H1 (cell line): Measurements from ENCODE around the gene ANKMY2. TPM values are rescaled to one million over a fixed set of nuclear protein-coding genes. Genes with fewer than 3 reads are reported as not detected.

Experiments
- CTCF ChIA-PET: fragments of 300-600 bp; sonication (Branson Sonifier 250); formaldehyde crosslinking; loops from one replicate; lab custom pipeline; 2021; ENCODE audit not compliant: partially characterized antibody; lab: Charles Lee
- POLR2A ChIA-PET: fragments of 300-600 bp; sonication (Branson Sonifier 250); formaldehyde crosslinking; loops from one replicate; lab custom pipeline; 2021; ENCODE audit warnings: inconsistent platforms; ENCODE audit not compliant: partially characterized antibody; lab: Charles Lee
- DNase-seq, 2 experiments: peaks; one replicate each; pipeline versions ENCODE4 v3.0.0 to v3.0.0-alpha.2; 2010 to 2022; ENCODE audit warnings: low spot score in 2 of 2, low read depth in 1 of 2, mixed read lengths in 1 of 2
- FAIRE-seq: peaks from 2 replicates; lab custom pipeline; 2011; peaks lifted over from hg19 to GRCh38; lab: Jason Lieb, UNC
- H2AFZ ChIP-seq: 2 replicates; pipeline ENCODE4 v1.8.1; 2012; ENCODE audit warnings: low read length, inconsistent platforms
- H2AK5ac ChIP-seq: 2 replicates; pipeline ENCODE4 v1.6.1; 2013; ENCODE audit warnings: low read depth, low read length
- H2BK120ac ChIP-seq: replicated peaks from 2 replicates; pipeline ENCODE3; 2013; ENCODE audit warnings: low read depth, low read length, inconsistent platforms
- H2BK12ac ChIP-seq: 2 replicates; pipeline ENCODE4 v1.6.1; 2013; ENCODE audit warnings: low read depth, low read length
- H2BK15ac ChIP-seq: 2 replicates; pipeline ENCODE4 v1.6.1; 2013; ENCODE audit warnings: low read length
- H2BK20ac ChIP-seq: 2 replicates; pipeline ENCODE4 v1.6.1; 2013; ENCODE audit warnings: low read length
- H2BK5ac ChIP-seq: 2 replicates; pipeline ENCODE4 v1.6.1; 2013; ENCODE audit warnings: low read depth, low read length
- H3K14ac ChIP-seq: 2 replicates; pipeline ENCODE4 v1.6.1; 2013; ENCODE audit warnings: inconsistent platforms; ENCODE audit not compliant: insufficient read length
- H3K18ac ChIP-seq: 2 replicates; pipeline ENCODE4 v1.6.1; 2013; ENCODE audit warnings: low read length; ENCODE audit errors: extremely low read depth
- H3K23ac ChIP-seq: 2 replicates; pipeline ENCODE4 v1.6.1; 2013; ENCODE audit warnings: inconsistent platforms; ENCODE audit not compliant: insufficient read length
- H3K23me2 ChIP-seq: 2 replicates; pipeline ENCODE4 v1.6.1; 2013; ENCODE audit warnings: low read depth, low read length
- H3K27ac ChIP-seq: 2 replicates; pipeline ENCODE4 v1.6.1; 2011; ENCODE audit warnings: low read depth, low read length, inconsistent platforms
- H3K27me3 ChIP-seq, 4 experiments: replicated peaks in 1 of 4; 1 replicate in 1 of 4; 2 replicates in 3 of 4; pipeline versions ENCODE4 v1.6.1 to v1.8.1; 2011 to 2013; ENCODE audit warnings: low read length in 3 of 4, mild to moderate bottlenecking in 3 of 4, inconsistent platforms in 2 of 4, mixed read lengths in 2 of 4, moderate library complexity in 1 of 4; ENCODE audit not compliant: control insufficient read depth in 3 of 4, insufficient read depth in 3 of 4; ENCODE audit errors: extremely low read depth in 1 of 4
- H3K36me3 ChIP-seq, 4 experiments: 2 replicates each; pipeline versions ENCODE4 v1.6.1 to v1.8.1; 2011 to 2013; ENCODE audit warnings: mild to moderate bottlenecking in 4 of 4, low read length in 3 of 4, moderate library complexity in 2 of 4, control low read depth in 1 of 4, inconsistent platforms in 1 of 4; ENCODE audit not compliant: insufficient read depth in 4 of 4, control insufficient read depth in 2 of 4
- H3K4ac ChIP-seq: replicated peaks from 2 replicates; pipeline ENCODE3; 2013; ENCODE audit warnings: low read length, low read depth, mixed read lengths, inconsistent platforms; ENCODE audit not compliant: insufficient read length
- H3K4me1 ChIP-seq, 4 experiments: replicated peaks in 1 of 4; 1 replicate in 1 of 4; 2 replicates in 3 of 4; pipeline versions ENCODE4 v1.6.1 to v1.8.1; 2011 to 2013; ENCODE audit warnings: low read length in 3 of 4, inconsistent platforms in 2 of 4, mixed read lengths in 1 of 4; ENCODE audit not compliant: insufficient read depth in 4 of 4, control insufficient read depth in 3 of 4
- H3K4me2 ChIP-seq, 2 experiments: 2 replicates each; pipeline versions ENCODE4 v1.6.1 to v1.8.1; 2011 to 2013; ENCODE audit warnings: low read depth in 2 of 2, low read length in 2 of 2, control low read depth in 1 of 2, inconsistent platforms in 1 of 2, mild to moderate bottlenecking in 1 of 2; ENCODE audit not compliant: insufficient read depth in 1 of 2
- H3K4me3 ChIP-seq, 4 experiments: fragments of 200-600, 300-600 bp in 1 of 4; sonication (generic), shearing (Covaris generic), sonication (Bioruptor Twin) in 1 of 4; 2 replicates each; pipeline versions ENCODE4 v1.5.1 to v1.8.1; 2011 to 2016; ENCODE audit warnings: low read length in 4 of 4, low read depth in 3 of 4, control low read depth in 2 of 4, inconsistent platforms in 2 of 4, mild to moderate bottlenecking in 2 of 4, mixed read lengths in 1 of 4, moderate library complexity in 1 of 4; ENCODE audit not compliant: insufficient read depth in 2 of 4; ENCODE audit errors: extremely low read depth in 1 of 4
- H3K56ac ChIP-seq: replicated peaks from 2 replicates; pipeline ENCODE3; 2013; ENCODE audit warnings: low read depth, mild to moderate bottlenecking, mixed read lengths, low read length, inconsistent platforms; ENCODE audit not compliant: insufficient read length
- H3K79me1 ChIP-seq: 2 replicates; pipeline ENCODE4 v1.6.1; 2013; ENCODE audit warnings: low read depth, low read length, control low read depth
- H3K79me2 ChIP-seq, 2 experiments: 2 replicates each; pipeline versions ENCODE4 v1.6.1 to v1.8.1; 2012 to 2013; ENCODE audit warnings: low read length in 2 of 2, mild to moderate bottlenecking in 2 of 2, inconsistent platforms in 1 of 2; ENCODE audit not compliant: insufficient read depth in 2 of 2, control insufficient read depth in 1 of 2
- H3K9ac ChIP-seq, 4 experiments: replicated peaks in 1 of 4; 1 replicate in 1 of 4; 2 replicates in 3 of 4; pipeline versions ENCODE4 v1.6.1 to v1.8.1; 2011 to 2013; ENCODE audit warnings: low read depth in 3 of 4, low read length in 3 of 4, control low read depth in 2 of 4, mild to moderate bottlenecking in 2 of 4, moderate library complexity in 2 of 4, inconsistent platforms in 1 of 4; ENCODE audit errors: extremely low read depth in 1 of 4
- H3K9me3 ChIP-seq, 2 experiments: 2 replicates each; pipeline versions ENCODE4 v1.6.1 to v1.8.1; 2012 to 2013; ENCODE audit warnings: mild to moderate bottlenecking in 2 of 2, moderate library complexity in 2 of 2, control low read depth in 1 of 2, inconsistent platforms in 1 of 2, low read depth in 1 of 2, low read length in 1 of 2, mixed read lengths in 1 of 2; ENCODE audit not compliant: insufficient read depth in 2 of 2
- H4K20me1 ChIP-seq, 2 experiments: replicated peaks in 1 of 2; 2 replicates each; pipeline versions ENCODE3 to v1.8.1; 2011 to 2013; ENCODE audit warnings: inconsistent platforms in 2 of 2, low read length in 2 of 2, mild to moderate bottlenecking in 1 of 2; ENCODE audit not compliant: insufficient read depth in 2 of 2, control insufficient read depth in 1 of 2
- H4K5ac ChIP-seq: 2 replicates; pipeline ENCODE4 v1.6.1; 2013; ENCODE audit warnings: low read length, low read depth, mixed read lengths, inconsistent platforms; ENCODE audit not compliant: insufficient read length
- H4K8ac ChIP-seq: 2 replicates; pipeline ENCODE4 v1.8.0; 2013; ENCODE audit warnings: mild to moderate bottlenecking, moderate library complexity, low read length, inconsistent platforms; ENCODE audit not compliant: insufficient read depth; ENCODE audit errors: extremely low read depth
- H4K91ac ChIP-seq: replicated peaks from 2 replicates; pipeline ENCODE3; 2013; ENCODE audit warnings: low read length, mixed read lengths, inconsistent platforms; ENCODE audit not compliant: insufficient read length
- CBX8 ChIP-seq: fragments of 300-800, 300-1000 bp; sonication (generic); IDR thresholded peaks from 2 replicates; pipeline ENCODE4 v1.7.1; 2016; ENCODE audit warnings: low read depth, low read length, borderline replicate concordance
- CHD2 ChIP-seq: IDR thresholded peaks from 2 replicates; pipeline ENCODE4 v1.6.1; 2012; ENCODE audit warnings: low read length, improper control_type of control experiment
- EGR1 ChIP-seq: IDR thresholded peaks from 2 replicates; pipeline ENCODE4 v1.6.1; 2011; ENCODE audit warnings: low read depth, low read length, borderline replicate concordance
- GABPA ChIP-seq: IDR thresholded peaks from 2 replicates; pipeline ENCODE4 v1.6.1; 2011; ENCODE audit warnings: mild to moderate bottlenecking, low read length, moderate library complexity, borderline replicate concordance; ENCODE audit not compliant: insufficient read depth
- JUND ChIP-seq: IDR thresholded peaks from 2 replicates; pipeline ENCODE4 v1.6.1; 2011; ENCODE audit warnings: mild to moderate bottlenecking, improper control_type of control experiment, low read length
- RBBP5 ChIP-seq: IDR thresholded peaks from 2 replicates; pipeline ENCODE4 v1.7.1; 2012; ENCODE audit warnings: low read depth, mild to moderate bottlenecking, inconsistent platforms, low read length, moderate library complexity, borderline replicate concordance
- RFX5 ChIP-seq: IDR thresholded peaks from 2 replicates; pipeline ENCODE4 v1.6.1; 2011; ENCODE audit warnings: low read depth, low read length, improper control_type of control experiment, borderline replicate concordance
- SP1 ChIP-seq: IDR thresholded peaks from 2 replicates; pipeline ENCODE4 v1.6.1; 2011; ENCODE audit warnings: low read depth, low read length
- SP4 ChIP-seq: IDR thresholded peaks from 2 replicates; pipeline ENCODE4 v1.6.1; 2012; ENCODE audit warnings: low read length, inconsistent platforms
- TCF12 ChIP-seq: IDR thresholded peaks from 2 replicates; pipeline ENCODE4 v1.6.1; 2011; ENCODE audit warnings: low read depth, mild to moderate bottlenecking, low read length
- WGBS, 2 experiments: shearing (Covaris generic) in 1 of 2; methylation state at CpG; one replicate each; pipeline versions ENCODE4 v1.1.6 to v1.1.7; 2013 to 2015; ENCODE audit warnings: low lambda C conversion rate in 2 of 2, mixed read lengths in 2 of 2, inconsistent platforms in 1 of 2, low coverage in 1 of 2, missing lambda C conversion rate in 1 of 2; ENCODE audit not compliant: insufficient replicate concordance in 2 of 2, insufficient coverage in 1 of 2, insufficient read length in 1 of 2; ENCODE audit errors: extremely low coverage in 1 of 2, missing lambda C conversion rate in 1 of 2; 5-methylcytosine and 5-hydroxymethylcytosine counted together
- polyA plus RNA-seq, 7 experiments: library from polyadenylated mRNA; depleted of rRNA in 3 of 7; stranded (reverse) in 5 of 7; unstranded in 2 of 7; fragments of >200 nt in 5 of 7; fragments of 200-250 nt in 2 of 7; gene quantifications; 1 replicate in 5 of 7; 2 replicates in 1 of 7; 4 replicates in 1 of 7; pipeline versions ENCODE4 v1.2.1 to v1.2.3, GENCODE V29; 2011 to 2013; ENCODE audit warnings: missing spikeins in 2 of 7, mixed read lengths in 2 of 7
- total RNA-seq: library from RNA; stranded (reverse); fragmentation: NEBNext Ultra II Directional; extraction: Animal tissue kit (Norgen Biotek cat#: 25700); gene quantifications from 2 replicates; pipeline ENCODE4 v1.2.1, GENCODE V29; 2021
- TF ChIP-seq, protein P1 (sequence below): IDR thresholded peaks from 2 replicates; pipeline ENCODE4 v1.6.1; 2011; ENCODE audit warnings: low read length, improper control_type of control experiment

Gene ANKMY2
- total and polyA plus RNA-seq, 2 of the 8 experiments (the other 6 are each of a cell fraction or from before 2014, with no cell fraction given), result 5.2 to 9.3 TPM

DNA sequence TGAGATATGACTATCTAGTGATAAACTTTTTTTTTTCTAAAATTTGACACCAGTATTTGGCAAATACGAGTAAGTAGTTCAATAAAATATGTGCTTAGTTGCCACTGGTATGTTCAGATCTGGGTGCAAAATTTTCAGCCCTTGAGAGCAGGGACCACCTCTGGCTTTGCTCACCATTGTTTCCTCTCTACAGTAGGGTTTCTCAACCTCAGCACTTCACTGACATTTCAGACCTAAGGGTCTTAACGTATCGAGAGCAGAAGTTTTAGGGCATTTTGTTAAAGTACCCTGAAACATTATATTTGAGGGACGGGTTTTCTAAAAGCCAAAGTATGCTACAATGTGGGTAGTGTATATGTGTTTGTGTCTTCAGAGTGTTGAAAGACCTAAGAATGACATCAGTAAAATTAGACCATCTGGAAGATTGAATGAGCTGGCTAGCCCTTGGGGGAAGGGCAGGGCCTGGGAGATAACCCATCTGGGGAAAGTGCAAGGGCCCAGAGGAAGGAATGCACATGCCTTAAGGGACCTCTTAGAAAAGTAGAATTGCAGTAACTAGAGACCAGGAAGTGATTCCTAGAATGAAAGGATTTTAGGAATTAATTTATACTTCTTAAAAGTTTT is 12.2 kb upstream of the ANKMY2 start:
- POLR2A ChIA-PET, result interaction anchor here (6.5 kb wide), 1 partner anchor 11 kb away, joined by 52 read pairs; the partner anchor contains the start of genes ANKMY2 and BZW2
- Histone ChIP-seq H2BK120ac (peak overlapping the region; percentile 15), H4K8ac (no peak overlapping the region)
- TF ChIP-seq RBBP5, result no peak
- peak; percentile 41; the same call in 1 of the 2 replicates for TF ChIP-seq CHD2
- TF ChIP-seq SP1, result peak; percentile 46; the same call in 1 of the 2 replicates
- peak; percentile 64; the same call in 1 of the 2 replicates for TF ChIP-seq TCF12
- TF ChIP-seq RFX5, result no peak
- 0 out of 2 replicates have a peak, but pooled peaks have one; percentile 46 for TF ChIP-seq JUND
- no peak for TF ChIP-seq CBX8
- TF ChIP-seq GABPA, result no peak
- TF ChIP-seq EGR1, result peak; percentile 42; the same call in 1 of the 2 replicates
- TF ChIP-seq, protein P1, sequence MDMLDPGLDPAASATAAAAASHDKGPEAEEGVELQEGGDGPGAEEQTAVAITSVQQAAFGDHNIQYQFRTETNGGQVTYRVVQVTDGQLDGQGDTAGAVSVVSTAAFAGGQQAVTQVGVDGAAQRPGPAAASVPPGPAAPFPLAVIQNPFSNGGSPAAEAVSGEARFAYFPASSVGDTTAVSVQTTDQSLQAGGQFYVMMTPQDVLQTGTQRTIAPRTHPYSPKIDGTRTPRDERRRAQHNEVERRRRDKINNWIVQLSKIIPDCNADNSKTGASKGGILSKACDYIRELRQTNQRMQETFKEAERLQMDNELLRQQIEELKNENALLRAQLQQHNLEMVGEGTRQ, result no peak
- TF ChIP-seq SP4, result no peak

More for the DNA sequence above, 12.2 kb upstream of the ANKMY2 start:
- H2BK5ac ChIP-seq, result no peak overlapping the region
- H3K79me2 ChIP-seq, result peaks cover 3 to 95% of the 10 kb centered on the region in 2 experiments; a peak in 3 of 4 replicates
- no peak overlapping the region; the same call in 1 of the 2 replicates for H2BK12ac ChIP-seq
- WGBS, 2 experiments, result 68% methylated on average over 4 of the region's 4 CpGs; no CpG with 5 or more reads in 1 of the 2 experiments
- H3K4me2 ChIP-seq, result peak overlapping the region; percentile 17 to 41
- no peak for DNase-seq
- no peak overlapping the region for H4K5ac ChIP-seq
- no peak overlapping the region for H3K23ac ChIP-seq
- H3K4me3 ChIP-seq, result peak overlapping the region in 1 of 4 experiments; percentile 33; a peak in 2 of 8 replicates
- H2BK20ac ChIP-seq, result no peak overlapping the region
- H3K27ac ChIP-seq, result no peak overlapping the region
- no peak overlapping the region for H4K91ac ChIP-seq
- no peaks in the 10 kb centered on the region; the same call in 1 of the 2 replicates for H3K23me2 ChIP-seq
- no peak overlapping the region for H3K14ac ChIP-seq
- no peak overlapping the region for H3K4ac ChIP-seq
- H3K9ac ChIP-seq, result no peak overlapping the region
- no peaks in the 10 kb centered on the region for H3K79me1 ChIP-seq
- peaks cover 0 to 5% of the 10 kb centered on the region in 2 experiments for H4K20me1 ChIP-seq
- H3K4me1 ChIP-seq, result peaks cover 0 to 5% (median 2%) of the 10 kb centered on the region in 4 experiments; a peak in 2 of 7 replicates
- no peak overlapping the region for H2AK5ac ChIP-seq
- CTCF ChIA-PET, result no interaction called here
- H3K9me3 ChIP-seq, result no peaks in the 10 kb centered on the region
- H2AFZ ChIP-seq, result no peak overlapping the region
- H2BK15ac ChIP-seq, result no peak overlapping the region
- no peak overlapping the region for H3K56ac ChIP-seq
- H3K18ac ChIP-seq, result 0 out of 2 replicates have a peak overlapping the region, but pooled peaks have one; percentile 15
- peak; percentile 72 for FAIRE-seq
- H3K36me3 ChIP-seq, result no peaks in the 10 kb centered on the region
- no peaks in the 10 kb centered on the region for H3K27me3 ChIP-seq
